Measurements from ENCODE around the gene AATF. TPM values are rescaled to one million over a fixed set of nuclear protein-coding genes. Genes with fewer than 3 reads are reported as not detected.

Gene AATF
- polyA plus RNA-seq, 3 donors = 24.3 to 57.9 (median 41.1) TPM

DNA sequence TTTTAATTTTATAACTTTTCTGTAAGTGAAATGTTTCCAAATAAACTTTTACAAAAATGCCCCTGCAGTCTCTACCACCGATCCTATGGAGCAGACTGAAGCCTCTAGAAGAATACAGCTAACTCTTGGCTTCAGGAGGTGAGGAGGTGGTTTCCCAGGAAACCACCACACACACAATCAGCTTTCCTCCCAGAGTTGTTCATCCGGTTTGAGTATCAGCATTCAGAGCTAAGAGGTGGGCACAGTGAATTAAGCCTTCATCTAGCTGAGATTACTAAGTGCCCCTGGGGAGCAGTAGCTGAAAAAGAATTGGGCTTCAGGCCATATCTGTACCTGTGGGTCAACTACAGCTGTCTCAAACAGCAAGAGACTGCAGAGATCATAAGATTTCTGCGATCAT, 139.7 kb downstream of the AATF start:
- Histone ChIP-seq H3K4me3 (replicated peaks in 1 of 3; ENCODE audit: low read depth in 2 of 3, low read length in 3 of 3) (no peak overlapping the region), H4K20me1 (ENCODE audit: insufficient read depth, low read length) (no peaks in the 10 kb centered on the region), H3K9ac (ENCODE audit: insufficient read depth, low read length, poor library complexity, severe bottlenecking) (no peak overlapping the region), H2AFZ (ENCODE audit: insufficient read depth, low read depth, low read length, poor library complexity, severe bottlenecking) (no peak overlapping the region), H3K4me2 (replicated peaks; ENCODE audit: extremely low read depth, low read length, poor library complexity, severe bottlenecking) (no peak overlapping the region), H3K79me2 (ENCODE audit: insufficient read depth, low read length) (no peaks in the 10 kb centered on the region), H3K36me3 (replicated peaks in 1 of 2; ENCODE audit: control insufficient read depth in 1 of 2, insufficient read depth in 2 of 2, low read length in 2 of 2) (peaks cover 9 to 22% of the 10 kb centered on the region in 2 donors), H3K27ac (ENCODE audit: low read depth in 1 of 2, low read length in 2 of 2) (no peak overlapping the region), H3K4me1 (ENCODE audit: control insufficient read depth in 1 of 2, insufficient read depth in 2 of 2, low read length in 2 of 2) (peaks cover 18 to 21% of the 10 kb centered on the region in 2 donors), H3K27me3 (ENCODE audit: control insufficient read depth in 2 of 2, insufficient read depth in 2 of 2, low read length in 2 of 2) (no peaks in the 10 kb centered on the region), H3K9me3 (replicated peaks in 1 of 2; ENCODE audit: control insufficient read depth in 1 of 2, insufficient read depth in 1 of 2, low read length in 2 of 2) (no peaks in the 10 kb centered on the region)
- H3K36me3 Mint-ChIP-seq = peaks cover 31 to 32% of the 10 kb centered on the region in 2 donors
- no peak overlapping the region for H3K27ac Mint-ChIP-seq
- H3K4me3 Mint-ChIP-seq = no peak overlapping the region
- H3K27me3 Mint-ChIP-seq (ENCODE audit: low read depth in 3 of 3) = peaks cover 0 to 4% (median 2%) of the 10 kb centered on the region in 3 donors
- TF ChIP-seq, protein P1, sequence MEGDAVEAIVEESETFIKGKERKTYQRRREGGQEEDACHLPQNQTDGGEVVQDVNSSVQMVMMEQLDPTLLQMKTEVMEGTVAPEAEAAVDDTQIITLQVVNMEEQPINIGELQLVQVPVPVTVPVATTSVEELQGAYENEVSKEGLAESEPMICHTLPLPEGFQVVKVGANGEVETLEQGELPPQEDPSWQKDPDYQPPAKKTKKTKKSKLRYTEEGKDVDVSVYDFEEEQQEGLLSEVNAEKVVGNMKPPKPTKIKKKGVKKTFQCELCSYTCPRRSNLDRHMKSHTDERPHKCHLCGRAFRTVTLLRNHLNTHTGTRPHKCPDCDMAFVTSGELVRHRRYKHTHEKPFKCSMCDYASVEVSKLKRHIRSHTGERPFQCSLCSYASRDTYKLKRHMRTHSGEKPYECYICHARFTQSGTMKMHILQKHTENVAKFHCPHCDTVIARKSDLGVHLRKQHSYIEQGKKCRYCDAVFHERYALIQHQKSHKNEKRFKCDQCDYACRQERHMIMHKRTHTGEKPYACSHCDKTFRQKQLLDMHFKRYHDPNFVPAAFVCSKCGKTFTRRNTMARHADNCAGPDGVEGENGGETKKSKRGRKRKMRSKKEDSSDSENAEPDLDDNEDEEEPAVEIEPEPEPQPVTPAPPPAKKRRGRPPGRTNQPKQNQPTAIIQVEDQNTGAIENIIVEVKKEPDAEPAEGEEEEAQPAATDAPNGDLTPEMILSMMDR (IDR thresholded peaks at IDR 0.05) = no peak
- DNase-seq = no peak
- intact Hi-C loops (cut with micrococcal nuclease) = no loop called here
- no peaks in the 10 kb centered on the region for H3K9me3 Mint-ChIP-seq
- peaks cover 23% of the 10 kb centered on the region for H3K4me1 Mint-ChIP-seq
- 100% methylated on average over 1 of the region's 3 CpGs for whole genome bisulfite sequencing (ENCODE audit: insufficient coverage)

DNA sequence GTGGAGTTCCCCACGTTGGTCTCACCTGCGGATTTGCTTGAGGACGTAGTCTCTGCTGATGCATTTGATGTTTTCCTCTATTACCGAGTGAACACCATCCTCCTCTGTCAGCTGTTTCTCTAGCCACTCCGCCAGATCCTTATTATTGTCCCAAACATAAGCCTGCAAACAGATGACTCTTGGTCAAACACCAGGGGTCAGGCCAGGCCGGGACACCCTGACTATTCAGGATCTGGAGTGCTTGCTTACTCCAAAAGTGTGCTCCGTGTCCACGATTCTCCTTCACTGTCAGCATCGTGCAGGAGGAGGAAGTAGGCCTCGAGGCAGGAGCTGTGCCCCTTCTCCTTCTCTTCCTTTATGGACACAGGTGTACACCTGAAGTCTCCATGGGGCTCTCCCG, 140.2 kb downstream of the AATF start:
- peak overlapping the region; percentile 69 for H2AFZ ChIP-seq (ENCODE audit: insufficient read depth, low read depth, low read length, poor library complexity, severe bottlenecking)
- 72% methylated on average over 10 of the region's 11 CpGs for WGBS (ENCODE audit: insufficient coverage)
- peaks cover 0 to 4% (median 2%) of the 10 kb centered on the region in 3 donors for H3K27me3 Mint-ChIP-seq (ENCODE audit: low read depth in 3 of 3)
- peaks cover 9 to 22% of the 10 kb centered on the region in 2 donors for H3K36me3 ChIP-seq (replicated peaks in 1 of 2; ENCODE audit: control insufficient read depth in 1 of 2, insufficient read depth in 2 of 2, low read length in 2 of 2)
- no peak overlapping the region for H3K4me3 ChIP-seq (replicated peaks in 1 of 3; ENCODE audit: low read depth in 2 of 3, low read length in 3 of 3)
- peaks cover 23% of the 10 kb centered on the region for H3K4me1 Mint-ChIP-seq
- peaks cover 32 to 34% of the 10 kb centered on the region in 2 donors for H3K36me3 Mint-ChIP-seq
- H3K27me3 ChIP-seq (ENCODE audit: control insufficient read depth in 2 of 2, insufficient read depth in 2 of 2, low read length in 2 of 2) = no peaks in the 10 kb centered on the region
- H3K9ac ChIP-seq (ENCODE audit: insufficient read depth, low read length, poor library complexity, severe bottlenecking) = no peak overlapping the region
- no peaks in the 10 kb centered on the region for H4K20me1 ChIP-seq (ENCODE audit: insufficient read depth, low read length)
- H3K9me3 ChIP-seq (replicated peaks in 1 of 2; ENCODE audit: control insufficient read depth in 1 of 2, insufficient read depth in 1 of 2, low read length in 2 of 2) = no peaks in the 10 kb centered on the region
- H3K4me3 Mint-ChIP-seq = no peak overlapping the region
- H3K27ac Mint-ChIP-seq = peak overlapping the region in 2 of 7 donors; percentile 77 to 93
- intact Hi-C loops (cut with micrococcal nuclease) = no loop called here
- DNase-seq = no peak
- TF ChIP-seq, protein P1 (IDR thresholded peaks at IDR 0.05) = no peak
- H3K79me2 ChIP-seq (ENCODE audit: insufficient read depth, low read length) = no peaks in the 10 kb centered on the region
- H3K27ac ChIP-seq (ENCODE audit: low read depth in 1 of 2, low read length in 2 of 2) = no peak overlapping the region
- H3K4me1 ChIP-seq (ENCODE audit: control insufficient read depth in 1 of 2, insufficient read depth in 2 of 2, low read length in 2 of 2) = peaks cover 18 to 21% of the 10 kb centered on the region in 2 donors
- no peak overlapping the region for H3K4me2 ChIP-seq (replicated peaks; ENCODE audit: extremely low read depth, low read length, poor library complexity, severe bottlenecking)
- no peaks in the 10 kb centered on the region for H3K9me3 Mint-ChIP-seq
